SK-N-DZ (cell line): Measurements from ENCODE around the gene NUP35. TPM values are rescaled to one million over a fixed set of nuclear protein-coding genes. Genes with fewer than 3 reads are reported as not detected.

Source experiments
- DNase-seq: peaks from one replicate; pipeline ENCODE4 v3.0.0-alpha.2; 2015; ENCODE audit warnings: low spot score
- polyA plus RNA-seq, 2 experiments: library from polyadenylated mRNA; depleted of rRNA; stranded (reverse); fragments of >200 nt; gene quantifications; 2 replicates each; pipeline ENCODE4 v1.2.3, GENCODE V29; 2014

Gene NUP35, protein sequence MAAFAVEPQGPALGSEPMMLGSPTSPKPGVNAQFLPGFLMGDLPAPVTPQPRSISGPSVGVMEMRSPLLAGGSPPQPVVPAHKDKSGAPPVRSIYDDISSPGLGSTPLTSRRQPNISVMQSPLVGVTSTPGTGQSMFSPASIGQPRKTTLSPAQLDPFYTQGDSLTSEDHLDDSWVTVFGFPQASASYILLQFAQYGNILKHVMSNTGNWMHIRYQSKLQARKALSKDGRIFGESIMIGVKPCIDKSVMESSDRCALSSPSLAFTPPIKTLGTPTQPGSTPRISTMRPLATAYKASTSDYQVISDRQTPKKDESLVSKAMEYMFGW
- polyA plus RNA-seq (2014; cell fraction: cytosol; rRNA removed) = 40.4 and 48.5 TPM in 2 replicates
- 26.2 and 32.2 TPM in 2 replicates for polyA plus RNA-seq (2014; cell fraction: nucleus; rRNA removed)

DNA sequence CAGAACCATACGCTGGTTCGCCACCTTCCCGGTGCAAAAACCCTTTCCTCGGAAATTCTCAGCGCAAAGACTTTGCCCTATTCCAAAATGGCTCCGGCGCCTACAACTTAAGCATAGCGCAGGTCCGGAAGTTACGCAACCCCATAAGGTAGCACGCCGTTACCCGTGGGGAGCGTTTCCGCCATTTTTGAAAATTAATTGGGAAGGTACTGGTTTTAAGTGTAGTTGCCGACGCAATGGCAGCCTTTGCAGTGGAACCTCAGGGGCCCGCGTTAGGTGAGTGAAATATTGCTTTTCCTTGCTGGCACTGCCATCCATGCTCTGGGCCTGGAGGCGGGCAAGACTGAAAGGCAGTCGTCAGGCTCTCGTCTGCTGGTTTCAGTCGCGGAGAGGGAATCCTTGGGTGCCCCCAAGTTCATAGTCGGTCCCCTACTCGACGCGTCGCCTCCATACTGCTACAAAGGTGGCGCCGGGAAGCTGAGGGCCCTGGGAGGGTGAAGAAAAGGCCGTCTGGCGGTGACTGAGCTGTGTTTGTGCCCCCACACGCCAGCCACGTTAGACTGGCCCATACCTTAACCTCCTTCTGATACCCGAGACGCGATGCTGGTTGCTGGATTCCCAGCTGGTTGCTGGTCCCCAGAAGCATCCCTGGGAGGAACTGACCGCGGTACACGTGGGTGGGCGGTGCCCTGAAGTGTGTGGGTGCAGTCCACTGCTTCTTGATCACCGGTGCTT is at the start of gene NUP35:
Gene NUP35, plus strand, starts transcription at position 222 of the 735 bp plus-strand sequence. Its CDS starts 15 bp downstream, at position 237.
- DNase-seq = peak; percentile 94

- DNase-seq = no peak
Observed at GRCh38 chr2:183078163-183078463, 46.1 kb upstream of the NUP35 start.

GRCh38 chr2:183078464-183079138 is 45.6 kb upstream of the NUP35 start, which contains the start of gene DUSP19:
Gene DUSP19 (plus strand): TSS chr2:183078747. CDS start chr2:183078934, 187 bp downstream.
- peak; percentile 95 for DNase-seq

DNA sequence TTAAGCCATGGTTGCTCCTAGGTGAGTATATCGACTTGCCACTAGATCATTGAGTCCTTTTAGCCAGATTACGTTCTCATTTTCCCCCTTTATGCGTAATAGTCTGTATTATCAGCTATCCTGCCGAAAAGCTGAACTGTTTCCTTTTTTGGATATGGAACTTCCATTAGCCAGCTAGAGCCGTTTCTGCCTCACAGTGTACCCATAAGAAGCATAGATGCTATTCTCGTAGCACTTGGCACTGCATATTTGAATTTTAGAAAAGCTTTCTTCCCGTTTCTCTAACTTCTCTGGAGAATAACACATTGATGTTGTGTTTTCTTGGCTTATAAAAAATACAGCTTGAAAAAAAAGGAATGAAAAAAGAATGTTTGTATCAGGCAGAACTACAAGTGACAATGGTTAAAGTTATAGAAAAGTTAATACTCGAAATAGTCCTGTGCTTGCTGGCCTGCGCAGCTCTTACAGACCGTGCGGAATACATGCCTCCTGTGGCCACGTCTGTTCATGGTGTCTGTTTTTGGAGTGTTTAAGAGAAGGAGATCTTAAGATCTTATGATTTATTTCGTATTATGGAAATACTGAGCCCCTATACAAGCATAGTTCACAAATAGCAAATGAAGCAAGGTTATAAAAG is 45.0 kb upstream of the NUP35 start:
- no peak for DNase-seq

DNA sequence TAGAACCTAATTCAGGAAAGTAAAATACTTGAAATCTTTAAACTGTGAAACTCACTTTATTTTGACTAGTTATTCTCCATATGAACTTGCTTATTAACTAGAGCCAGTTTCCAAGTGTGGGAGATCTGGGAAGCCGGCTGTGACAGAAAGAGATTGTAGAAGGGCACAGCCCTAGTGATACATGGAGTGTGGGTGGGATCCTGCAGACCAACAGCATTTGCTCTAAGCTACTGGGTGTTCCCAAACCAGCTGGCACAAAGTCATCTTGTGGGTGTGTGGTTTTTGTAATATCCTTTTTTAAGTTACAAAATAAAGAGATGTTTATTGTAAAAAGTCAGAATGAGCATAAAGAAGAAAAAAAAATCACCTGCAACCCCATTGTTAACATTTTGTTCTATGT is 42.3 kb upstream of the NUP35 start:
- no peak for DNase-seq

DNA sequence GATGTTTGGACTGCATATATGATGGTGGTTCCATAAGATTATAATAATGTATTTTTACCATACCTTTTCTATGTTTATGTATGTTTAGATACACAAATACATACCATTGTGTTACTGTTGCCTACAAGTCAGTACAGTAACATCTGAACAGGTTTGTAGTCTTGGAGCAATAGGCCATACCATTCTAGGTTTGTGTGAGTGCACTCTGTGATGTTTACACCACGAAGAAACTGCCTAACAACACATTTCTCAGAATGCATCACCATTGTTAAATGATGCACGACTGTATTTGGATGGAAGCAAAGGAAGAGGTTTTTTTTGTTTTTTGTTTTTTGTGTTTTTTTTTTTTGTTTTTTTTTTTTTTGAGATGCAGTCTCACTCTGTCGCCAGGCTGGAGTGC is 36.2 kb upstream of the NUP35 start:
- no peak for DNase-seq

DNA sequence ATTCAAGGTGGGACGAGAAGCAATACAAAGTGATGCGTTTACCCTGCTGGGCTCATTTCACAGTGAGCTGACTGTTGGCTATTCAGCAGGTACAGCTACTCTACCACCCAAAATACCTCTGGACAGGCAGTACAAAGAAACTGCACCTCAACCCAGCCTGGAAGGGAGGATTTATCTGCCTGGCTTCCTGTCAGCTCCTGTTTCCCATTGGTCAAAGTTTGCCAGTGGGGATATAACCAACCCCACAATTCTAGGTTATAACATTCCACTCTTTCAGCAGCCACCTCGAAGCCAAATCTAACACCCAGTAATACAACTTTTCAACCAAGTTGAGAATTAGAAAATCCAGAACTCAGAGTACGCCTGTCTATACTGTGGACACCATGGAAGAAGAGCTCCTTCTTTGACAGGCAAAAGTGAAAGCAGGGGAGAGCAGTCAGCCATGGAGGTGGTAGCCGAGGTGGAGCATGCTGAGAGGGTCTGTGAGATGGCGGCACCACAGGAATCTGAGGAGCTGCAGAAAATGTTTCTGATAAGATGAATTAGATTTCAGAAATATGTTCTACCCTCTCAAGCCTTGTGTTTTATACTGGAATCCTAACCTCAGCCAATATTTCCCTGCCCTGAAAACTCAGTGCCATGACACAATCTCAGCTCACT is 34.9 kb upstream of the NUP35 start:
- DNase-seq = no peak

GRCh38 chr2:183091318-183091953 is 32.8 kb upstream of the NUP35 start:
- no peak for DNase-seq

GRCh38 chr2:183091954-183092345 is 32.3 kb upstream of the NUP35 start:
- DNase-seq = no peak

- DNase-seq = no peak
Observed at GRCh38 chr2:183093857-183094657, 30.2 kb upstream of the NUP35 start.

DNA sequence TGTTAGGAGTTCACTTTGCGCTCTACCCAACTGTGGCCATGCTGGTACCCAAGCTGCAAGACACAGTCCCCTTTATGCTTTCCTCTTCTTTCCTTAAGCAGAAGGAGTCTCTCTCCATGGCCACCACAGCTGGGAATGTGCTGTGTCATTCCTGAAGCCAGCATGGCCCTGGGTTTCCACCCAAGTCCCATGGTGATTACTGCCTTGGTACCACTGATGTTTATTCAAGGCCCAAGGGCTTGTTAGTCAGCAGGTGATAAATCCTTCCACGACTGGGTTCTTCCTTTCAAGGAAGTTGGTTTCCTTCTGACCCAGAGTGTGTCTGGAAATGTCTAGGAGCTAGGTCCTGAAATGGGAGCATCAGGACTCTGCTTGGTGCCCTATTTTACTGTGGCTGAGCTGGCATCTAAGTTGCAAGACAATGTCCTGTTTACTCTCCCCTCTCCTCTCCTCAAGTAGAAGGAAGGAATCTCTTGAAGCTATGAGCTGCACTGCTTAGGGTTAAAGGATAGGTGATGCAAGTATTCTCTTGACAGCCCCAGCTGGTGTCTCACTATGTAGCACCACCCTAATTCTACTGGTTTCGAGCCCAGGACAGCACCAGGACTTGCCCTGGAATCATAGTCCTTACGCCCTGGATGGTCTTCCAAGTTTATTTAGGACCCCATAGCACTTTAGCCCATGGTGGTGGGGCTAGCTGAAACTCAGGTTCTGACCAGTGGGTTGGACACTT is 18.7 kb upstream of the NUP35 start:
- no peak for DNase-seq

GRCh38 chr2:183112577-183112976 is 11.7 kb upstream of the NUP35 start:
- no peak for DNase-seq

DNA sequence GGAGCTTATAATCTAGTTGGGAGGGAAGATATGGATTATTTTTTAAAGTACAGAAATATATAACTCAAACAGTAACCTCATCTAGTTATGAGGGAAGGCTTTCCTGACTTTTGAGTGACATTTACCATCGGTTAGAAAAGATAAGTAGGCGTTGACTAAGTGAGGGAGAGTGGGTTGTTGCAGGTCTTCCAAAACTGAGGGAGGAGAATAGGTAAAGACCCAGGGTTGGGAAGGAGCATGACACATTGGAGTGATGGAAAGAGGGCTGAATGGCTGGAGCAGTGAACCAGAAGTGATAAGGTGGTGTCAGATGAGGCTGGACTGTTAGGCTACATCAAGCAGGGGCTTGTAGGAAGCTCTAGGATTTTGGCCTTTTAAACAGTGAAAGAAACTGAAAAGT is 10.6 kb upstream of the NUP35 start:
- DNase-seq = no peak

- no peak for DNase-seq
Observed at GRCh38 chr2:183117226-183117625, 7.0 kb upstream of the NUP35 start.

DNA sequence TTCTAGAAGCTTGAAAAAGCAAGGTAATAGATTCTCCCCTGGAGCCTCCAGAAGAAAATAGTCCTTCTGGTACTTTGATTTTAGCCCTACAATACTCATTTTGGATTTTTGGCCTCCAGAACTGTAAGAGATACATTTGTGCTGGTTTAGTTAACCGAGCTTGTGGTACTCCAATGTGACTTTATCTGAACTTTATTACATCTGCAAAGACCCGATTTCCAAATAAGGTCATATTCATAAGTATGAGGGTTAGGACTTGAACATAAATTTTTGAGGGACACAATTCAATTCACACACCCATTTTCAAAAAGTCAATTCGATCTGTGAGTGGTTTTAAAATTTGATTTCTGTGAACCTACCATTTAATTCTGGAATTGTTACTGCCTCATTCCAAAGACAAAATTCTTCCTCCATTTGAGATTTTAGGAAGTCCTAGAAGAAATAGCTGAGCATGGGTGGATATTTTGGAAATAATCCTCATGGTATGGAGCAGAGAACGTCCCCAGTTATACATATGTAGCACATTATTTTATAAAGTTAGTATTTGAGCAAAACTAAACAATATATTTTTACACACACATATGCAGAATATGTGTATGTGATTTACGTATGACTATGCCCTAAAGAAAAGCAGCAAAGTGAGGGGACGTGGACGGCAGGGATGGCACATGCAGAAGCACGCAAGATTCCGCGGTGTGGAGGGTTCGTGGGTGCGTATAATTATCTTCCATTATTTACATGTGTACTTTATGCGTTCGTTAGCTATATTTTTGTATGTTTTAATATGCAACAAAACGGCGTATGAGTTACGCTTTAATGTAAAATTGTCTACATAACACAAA is 905 bp upstream of the NUP35 start:
- DNase-seq = no peak

DNA sequence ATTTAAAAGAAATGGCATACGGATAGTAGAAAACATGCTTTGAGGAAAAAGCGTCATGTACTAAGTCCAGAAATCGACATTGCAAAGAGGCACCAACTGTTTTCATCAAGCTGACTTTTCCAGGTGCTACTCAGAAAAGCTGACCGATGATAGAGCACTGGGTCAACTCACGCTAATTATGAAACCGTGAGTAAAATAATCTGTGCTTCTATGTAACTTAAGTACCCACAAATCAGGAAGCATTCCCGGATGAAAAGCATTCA is 353 bp upstream of the NUP35 start:
- DNase-seq = no peak

- no peak for DNase-seq
Observed at GRCh38 chr2:183124957-183125255, 663 bp downstream of the NUP35 start.

DNA sequence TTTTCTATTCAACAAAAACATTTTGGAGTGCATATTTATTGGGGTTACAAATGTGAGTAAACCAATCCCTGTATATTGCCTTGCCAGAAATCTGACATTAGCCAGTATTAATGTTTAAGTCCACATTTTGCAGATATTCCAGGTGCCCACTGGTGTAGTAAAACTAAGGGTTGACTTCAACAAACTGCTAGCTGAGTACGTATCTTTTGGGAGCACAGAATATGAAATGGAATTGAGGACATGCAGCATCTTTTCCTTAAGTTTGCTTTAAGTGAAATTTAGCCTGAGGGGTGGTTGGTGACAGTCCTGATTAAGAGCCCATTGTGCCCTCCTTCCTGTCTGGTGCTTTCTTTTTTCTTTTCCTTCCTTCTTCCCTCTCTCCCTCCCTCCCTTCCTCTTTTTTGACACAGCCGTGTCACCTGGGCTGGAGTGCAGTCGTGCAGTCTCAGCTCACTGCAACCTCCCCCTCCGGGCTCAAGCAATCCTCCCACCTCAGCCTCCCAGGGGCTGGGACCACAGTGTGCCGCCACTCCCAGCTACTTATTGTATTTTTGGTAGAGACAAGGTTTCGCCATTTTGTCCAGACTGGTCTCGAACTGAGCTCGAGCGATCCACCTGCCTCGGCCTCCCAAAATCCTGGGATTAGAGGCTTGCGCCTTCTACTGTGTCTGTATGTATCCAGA is 1.6 kb downstream of the NUP35 start:
- no peak for DNase-seq
